SJSA1 (cell line): ENCODE data around the gene IFNG. TPM values are rescaled to one million over a fixed set of nuclear protein-coding genes. Genes with fewer than 3 reads are reported as not detected.
"Not testable (repeated sequence)": the region's sequence is repeated elsewhere in the genome, so short reads cannot be mapped to it uniquely, and the experiment has no call there.

Experiments
- DNase-seq, 2 experiments: peaks; one replicate each; pipeline ENCODE4 v3.0.0-alpha.2; 2015 to 2020; ENCODE audit warnings: low spot score in 2 of 2, low read depth in 1 of 2
- H3K27ac ChIP-seq: fragments of 250-450 bp; sonication (Bioruptor Pico); 2 replicates; pipeline ENCODE4 v1.5.1; 2020; ENCODE audit warnings: mild to moderate bottlenecking, moderate library complexity
- H3K27me3 ChIP-seq: fragments of 250-450 bp; sonication (Bioruptor Pico); replicated peaks from 2 replicates; pipeline ENCODE4 v1.5.1; 2020; ENCODE audit warnings: mild to moderate bottlenecking, moderate library complexity
- H3K36me3 ChIP-seq: fragments of 250-450 bp; sonication (Bioruptor Pico); 2 replicates; pipeline ENCODE4 v1.5.1; 2020; ENCODE audit warnings: mild to moderate bottlenecking
- H3K4me1 ChIP-seq: fragments of 250-450 bp; sonication (Bioruptor Pico); replicated peaks from 2 replicates; pipeline ENCODE4 v1.6.1; 2021; ENCODE audit warnings: mild to moderate bottlenecking
- H3K4me3 ChIP-seq: fragments of 250-450 bp; sonication (Bioruptor Pico); 2 replicates; pipeline ENCODE4 v1.5.1; 2020; ENCODE audit warnings: mild to moderate bottlenecking
- H3K9me3 ChIP-seq: fragments of 250-450 bp; sonication (Bioruptor Pico); replicated peaks from 2 replicates; pipeline ENCODE4 v1.5.1; 2020; ENCODE audit warnings: mild to moderate bottlenecking
- total RNA-seq: library from RNA; depleted of rRNA; stranded (reverse); fragments of >200 nt; shearing (Covaris generic); gene quantifications from 2 replicates; pipeline ENCODE4 v1.2.3, GENCODE V29; 2014

The IFNG gene
- total RNA-seq, 1 experiment from 2014 or later, result not detected

DNA sequence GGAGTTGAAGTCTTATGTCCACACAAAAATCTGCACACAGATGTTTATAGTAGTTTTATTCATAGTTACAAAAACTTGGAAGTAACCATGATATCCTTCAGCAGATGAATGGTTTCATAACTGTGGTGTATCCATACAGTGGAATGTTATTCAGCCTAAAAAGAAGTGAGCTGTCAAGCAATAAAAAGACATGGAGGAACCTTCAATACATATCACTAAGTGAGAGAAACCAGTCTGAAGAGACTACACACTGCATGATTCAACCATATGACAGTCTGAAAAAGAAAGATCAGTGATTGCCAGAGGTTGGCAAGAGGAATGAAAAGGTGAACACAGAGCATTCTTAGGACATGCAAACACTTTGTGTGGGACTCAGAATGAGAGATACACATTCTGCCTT lies 18.6 kb upstream of the IFNG start:
- no peaks in the 10 kb centered on the region for H3K36me3 ChIP-seq
- H3K9me3 ChIP-seq, result no peaks in the 10 kb centered on the region
- H3K4me3 ChIP-seq, result no peak overlapping the region
- H3K4me1 ChIP-seq, result no peaks in the 10 kb centered on the region
- H3K27me3 ChIP-seq, result no peaks in the 10 kb centered on the region
- H3K27ac ChIP-seq, result no peak overlapping the region
- DNase-seq, result no peak

DNA sequence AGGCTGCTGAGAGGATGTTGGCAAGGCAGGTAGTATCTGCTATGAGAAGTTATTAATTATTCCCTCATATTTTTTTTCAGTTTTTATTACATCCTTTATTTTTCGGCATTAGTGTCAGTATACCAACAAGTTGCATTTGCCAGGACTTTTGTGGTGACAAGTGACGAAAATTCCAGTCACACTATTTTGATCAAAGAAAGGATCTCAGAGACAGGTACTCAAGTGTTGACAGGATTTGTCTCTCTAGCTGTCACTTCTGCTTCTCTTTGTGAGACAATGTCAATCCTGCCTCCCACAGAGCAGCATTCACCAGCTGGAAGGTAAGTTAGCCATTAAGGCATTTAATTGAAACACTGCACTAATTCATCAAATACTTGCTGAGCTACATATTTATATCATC lies 18.0 kb upstream of the IFNG start:
- DNase-seq, result no peak
- Histone ChIP-seq H3K4me3 (no peak overlapping the region), H3K4me1 (no peaks in the 10 kb centered on the region), H3K27me3 (no peaks in the 10 kb centered on the region), H3K36me3 (no peaks in the 10 kb centered on the region), H3K9me3 (no peaks in the 10 kb centered on the region), H3K27ac (no peak overlapping the region)

DNA sequence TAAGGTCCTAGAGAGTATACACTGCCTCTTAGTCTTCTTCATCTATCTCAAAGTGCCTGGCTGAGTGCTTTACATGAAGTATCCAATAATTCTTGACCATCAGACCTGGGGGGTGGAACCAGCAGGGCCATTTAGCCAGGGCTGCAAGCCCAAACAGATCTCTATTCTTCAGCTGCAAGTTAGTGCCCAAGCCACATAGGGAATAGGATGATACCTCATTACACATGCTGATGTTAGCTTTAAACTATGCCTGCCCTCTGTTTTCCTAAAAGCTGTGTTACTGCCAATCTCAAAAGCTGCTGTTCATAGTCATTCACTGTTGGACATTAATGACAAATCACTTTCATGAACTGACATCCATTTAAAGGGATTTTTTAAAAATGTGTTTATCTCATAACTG lies 16.7 kb upstream of the IFNG start:
- DNase-seq, result no peak

DNA sequence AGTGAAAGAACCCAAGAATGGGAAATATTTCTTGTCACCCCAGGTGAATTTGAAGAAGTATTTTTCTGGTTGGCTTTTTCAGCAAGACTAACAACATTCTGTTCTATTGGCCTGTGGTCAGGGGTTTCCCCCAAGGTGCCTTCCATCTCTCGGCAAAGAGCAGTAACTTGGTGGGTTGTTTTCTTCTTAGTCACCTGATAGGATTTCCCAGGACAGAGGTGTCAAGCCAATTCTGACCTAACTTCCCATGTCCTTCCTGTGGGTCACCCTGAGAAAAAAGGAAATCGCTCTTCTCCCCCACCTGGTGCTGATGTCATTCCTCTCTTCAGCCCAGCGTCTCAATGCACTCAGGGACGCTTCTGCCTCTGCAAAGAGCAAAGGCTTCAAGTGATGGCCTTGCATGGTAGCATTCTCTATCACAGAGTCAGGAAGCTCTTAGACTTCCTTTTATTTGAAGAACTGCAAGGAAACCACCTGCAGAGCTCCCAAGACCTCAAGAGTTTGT lies 16.1 kb upstream of the IFNG start:
- Histone ChIP-seq H3K27me3 (no peaks in the 10 kb centered on the region), H3K4me1 (no peaks in the 10 kb centered on the region), H3K27ac (no peak overlapping the region), H3K9me3 (no peaks in the 10 kb centered on the region), H3K4me3 (no peak overlapping the region), H3K36me3 (no peaks in the 10 kb centered on the region)
- no peak for DNase-seq

More for the DNA sequence above, 16.7 kb upstream of the IFNG start:
- H3K27me3 ChIP-seq, result no peaks in the 10 kb centered on the region
- no peaks in the 10 kb centered on the region for H3K9me3 ChIP-seq
- no peaks in the 10 kb centered on the region for H3K4me1 ChIP-seq
- no peak overlapping the region for H3K27ac ChIP-seq
- no peak overlapping the region for H3K4me3 ChIP-seq
- H3K36me3 ChIP-seq, result no peaks in the 10 kb centered on the region

DNA sequence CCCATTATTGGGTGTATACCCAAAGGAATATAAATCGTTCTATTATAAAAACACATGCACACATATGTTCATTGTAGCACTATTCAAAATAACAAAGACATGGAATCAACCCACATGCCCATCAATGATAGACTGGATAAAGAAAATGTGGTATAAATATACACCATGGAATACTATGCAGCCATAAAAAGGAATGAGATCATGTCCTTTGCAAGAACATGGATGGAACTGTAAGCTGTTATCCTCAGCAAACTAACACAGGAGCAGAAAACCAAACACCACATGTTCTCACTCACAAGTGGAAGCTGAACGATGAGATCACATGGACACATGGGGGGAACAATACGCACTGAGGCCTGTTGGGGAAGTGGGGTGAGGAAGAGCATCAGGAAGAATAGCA lies 15.2 kb upstream of the IFNG start:
- not testable (repeated sequence) for H3K36me3 ChIP-seq, H3K27ac ChIP-seq, H3K4me1 ChIP-seq, H3K27me3 ChIP-seq, H3K4me3 ChIP-seq, DNase-seq, H3K9me3 ChIP-seq

DNA sequence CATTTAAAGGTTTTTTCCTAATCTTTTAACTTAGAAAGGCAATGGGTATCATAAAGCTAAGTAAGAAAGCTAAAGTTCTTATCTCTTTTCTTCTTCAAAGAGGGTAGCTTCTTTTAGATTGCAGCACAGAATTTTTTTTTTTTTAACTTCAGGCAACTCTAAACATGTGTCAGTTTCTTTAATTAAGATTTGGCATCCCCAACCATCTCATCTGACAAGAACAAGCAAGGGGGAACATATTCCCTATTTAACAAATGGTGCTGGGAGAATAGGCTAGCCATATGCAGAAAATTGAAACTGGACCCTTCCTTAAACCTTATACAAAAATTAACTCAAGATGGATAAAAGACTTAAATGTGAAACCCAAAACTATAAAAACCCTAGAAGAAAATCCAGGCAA lies 14.3 kb upstream of the IFNG start:
- H3K4me3 ChIP-seq, result no peak overlapping the region
- H3K36me3 ChIP-seq, result no peaks in the 10 kb centered on the region
- H3K4me1 ChIP-seq, result no peaks in the 10 kb centered on the region
- H3K27ac ChIP-seq, result no peak overlapping the region
- H3K9me3 ChIP-seq, result no peaks in the 10 kb centered on the region
- H3K27me3 ChIP-seq, result no peaks in the 10 kb centered on the region
- DNase-seq, result no peak

DNA sequence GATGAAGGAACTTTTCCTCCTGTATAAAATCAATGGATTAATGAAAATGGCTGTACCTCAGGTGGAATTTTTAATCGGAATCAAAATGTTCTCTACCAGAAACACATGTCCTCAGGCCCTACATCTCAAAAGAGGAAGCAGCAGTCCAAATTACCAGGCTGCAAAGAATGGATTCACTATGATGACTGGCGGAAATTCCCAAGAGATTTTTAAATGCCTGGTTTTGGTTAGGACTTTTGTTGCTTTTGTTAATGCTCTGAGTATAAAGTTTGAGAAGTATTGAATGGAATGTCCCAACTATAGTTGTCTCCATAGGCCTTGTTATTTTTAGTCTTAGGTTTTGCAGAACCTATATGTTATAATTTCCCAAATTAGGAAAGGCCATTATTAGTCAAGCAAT lies 11.2 kb upstream of the IFNG start:
- Histone ChIP-seq H3K9me3 (no peaks in the 10 kb centered on the region), H3K4me3 (no peak overlapping the region), H3K27me3 (no peaks in the 10 kb centered on the region), H3K36me3 (no peaks in the 10 kb centered on the region), H3K27ac (no peak overlapping the region), H3K4me1 (no peaks in the 10 kb centered on the region)
- no peak for DNase-seq

DNA sequence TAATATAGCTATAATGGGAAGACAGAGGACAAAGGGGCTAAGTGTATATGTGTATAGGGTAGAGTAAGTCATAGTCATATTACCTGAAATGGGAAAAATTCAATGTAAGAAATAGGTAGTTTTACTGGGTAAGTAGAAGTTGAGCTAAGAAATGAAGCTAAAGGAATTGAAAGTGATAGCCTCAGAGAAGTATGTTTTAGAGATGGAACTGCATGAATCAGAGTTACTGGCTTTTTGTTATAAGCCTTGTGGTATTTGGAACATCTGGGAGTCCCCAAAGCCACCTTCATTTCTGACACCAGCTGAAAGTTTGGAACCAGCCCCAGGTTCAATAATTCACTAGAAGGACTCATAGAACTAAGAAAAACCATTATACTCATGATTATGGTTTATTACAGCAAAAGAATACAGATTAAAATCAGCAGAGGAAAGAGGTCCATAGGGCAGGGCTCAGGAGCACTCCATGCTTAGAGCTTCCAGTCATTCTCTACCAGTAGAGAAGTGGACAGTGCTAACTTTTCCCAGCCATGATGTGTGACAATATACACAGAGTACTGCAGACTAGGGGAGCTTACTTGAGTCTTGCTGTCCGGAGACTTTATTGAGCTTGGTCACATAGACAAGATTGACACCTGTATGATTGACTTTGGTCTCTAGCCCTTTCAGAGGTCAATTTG lies 9.8 kb upstream of the IFNG start:
- H3K4me3 ChIP-seq, result no peak overlapping the region
- DNase-seq, result no peak
- H3K36me3 ChIP-seq, result no peaks in the 10 kb centered on the region
- H3K27ac ChIP-seq, result no peak overlapping the region
- no peaks in the 10 kb centered on the region for H3K27me3 ChIP-seq
- H3K4me1 ChIP-seq, result no peaks in the 10 kb centered on the region
- no peaks in the 10 kb centered on the region for H3K9me3 ChIP-seq

DNA sequence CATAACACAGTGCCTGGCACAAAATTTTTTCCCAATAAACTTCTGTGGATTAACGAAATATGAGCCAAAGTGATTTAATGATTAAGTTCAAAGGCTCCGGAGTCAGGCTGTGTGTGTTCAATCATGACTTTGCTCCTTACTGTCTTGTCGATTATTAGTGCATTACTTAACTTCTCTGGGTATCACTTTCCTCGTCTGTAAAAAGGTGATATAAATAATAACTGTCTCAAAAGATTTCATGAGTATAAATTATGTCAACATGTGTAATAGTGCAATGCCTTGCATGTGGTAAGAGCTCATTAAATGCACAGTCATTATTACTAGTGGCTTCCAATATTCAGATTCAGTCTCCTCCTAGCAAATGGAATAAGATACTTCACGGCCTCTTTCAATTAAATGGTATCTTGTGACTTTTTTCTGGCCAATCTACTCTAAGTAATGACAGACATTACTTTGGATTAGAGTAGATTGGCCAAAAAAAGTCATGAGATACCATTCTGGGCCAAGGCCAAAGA lies 6.8 kb upstream of the IFNG start:
- Histone ChIP-seq H3K4me3 (no peak overlapping the region), H3K27me3 (no peaks in the 10 kb centered on the region), H3K4me1 (no peaks in the 10 kb centered on the region), H3K27ac (no peak overlapping the region), H3K9me3 (no peaks in the 10 kb centered on the region), H3K36me3 (no peaks in the 10 kb centered on the region)
- DNase-seq, result no peak

DNA sequence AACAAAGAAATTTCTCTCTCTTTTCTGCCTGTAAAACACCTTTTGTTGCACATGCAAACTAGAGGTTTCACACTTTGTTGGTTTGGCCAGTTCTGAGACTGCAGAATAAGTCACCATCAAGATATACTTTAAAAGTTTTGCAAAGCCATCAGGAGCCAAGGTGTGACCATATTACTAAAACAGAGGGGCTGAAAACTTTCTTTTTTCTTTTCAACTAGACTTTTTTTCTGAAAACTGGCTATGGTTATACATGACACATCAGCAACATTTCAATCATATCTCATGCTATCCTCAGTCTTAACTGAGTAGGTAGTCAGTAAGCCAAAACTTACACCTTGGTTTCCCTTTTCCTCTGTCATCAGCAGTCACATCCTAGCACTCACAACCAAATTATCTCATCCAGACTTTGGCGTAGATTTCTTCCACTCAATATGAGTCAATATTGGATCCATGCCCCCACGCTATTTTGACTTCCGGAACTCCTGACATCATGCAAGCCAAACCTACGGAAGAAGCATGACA lies 4.1 kb upstream of the IFNG start:
- Histone ChIP-seq H3K9me3 (no peaks in the 10 kb centered on the region), H3K4me1 (no peaks in the 10 kb centered on the region), H3K4me3 (no peak overlapping the region), H3K27me3 (no peaks in the 10 kb centered on the region), H3K36me3 (no peaks in the 10 kb centered on the region), H3K27ac (no peak overlapping the region)
- DNase-seq, result no peak

DNA sequence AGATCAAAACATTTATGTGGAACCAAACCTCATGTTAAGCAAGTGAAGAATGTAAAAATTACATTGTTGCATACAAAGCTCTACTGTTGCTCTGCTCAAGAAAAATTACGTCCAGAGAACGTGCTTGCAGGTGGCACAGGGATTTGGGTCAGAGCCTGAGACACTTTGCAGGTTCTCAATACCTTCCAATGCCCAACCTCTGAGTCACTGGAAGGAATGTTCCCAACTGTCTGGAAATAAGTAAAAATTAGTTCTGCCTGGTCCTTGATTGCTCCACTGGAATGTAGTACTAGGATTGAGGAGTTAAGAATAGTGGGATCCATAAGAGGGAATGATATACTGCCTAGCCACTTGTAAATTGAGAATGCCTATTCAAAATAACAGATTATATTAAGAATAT lies 2.8 kb upstream of the IFNG start:
- H3K27ac ChIP-seq, result no peak overlapping the region
- no peak overlapping the region for H3K4me3 ChIP-seq
- H3K36me3 ChIP-seq, result no peaks in the 10 kb centered on the region
- no peaks in the 10 kb centered on the region for H3K4me1 ChIP-seq
- no peaks in the 10 kb centered on the region for H3K9me3 ChIP-seq
- DNase-seq, result no peak
- H3K27me3 ChIP-seq, result no peaks in the 10 kb centered on the region

DNA sequence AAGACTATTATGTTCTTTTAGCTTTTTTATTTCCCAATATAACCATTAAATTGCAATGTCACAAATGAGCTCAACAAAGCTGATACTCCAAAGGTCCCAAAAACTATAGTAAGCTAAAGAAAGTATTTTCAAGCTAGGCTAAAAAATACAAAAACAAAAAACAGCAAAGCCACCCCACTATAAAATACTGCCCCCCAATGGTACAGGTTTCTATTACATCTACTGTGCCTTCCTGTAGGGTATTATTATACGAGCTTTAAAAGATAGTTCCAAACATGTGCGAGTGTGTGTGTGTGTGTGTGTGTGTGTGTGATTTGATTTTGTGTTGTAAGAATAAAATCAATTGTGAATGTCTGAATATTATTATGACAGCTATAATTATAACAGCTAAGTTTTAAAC lies 1.1 kb downstream of the IFNG start:
- Histone ChIP-seq H3K4me3 (no peak overlapping the region), H3K27me3 (no peaks in the 10 kb centered on the region), H3K36me3 (no peaks in the 10 kb centered on the region), H3K27ac (no peak overlapping the region), H3K9me3 (no peaks in the 10 kb centered on the region), H3K4me1 (no peaks in the 10 kb centered on the region)
- DNase-seq, result peak in 1 of 2 experiments; percentile 7

DNA sequence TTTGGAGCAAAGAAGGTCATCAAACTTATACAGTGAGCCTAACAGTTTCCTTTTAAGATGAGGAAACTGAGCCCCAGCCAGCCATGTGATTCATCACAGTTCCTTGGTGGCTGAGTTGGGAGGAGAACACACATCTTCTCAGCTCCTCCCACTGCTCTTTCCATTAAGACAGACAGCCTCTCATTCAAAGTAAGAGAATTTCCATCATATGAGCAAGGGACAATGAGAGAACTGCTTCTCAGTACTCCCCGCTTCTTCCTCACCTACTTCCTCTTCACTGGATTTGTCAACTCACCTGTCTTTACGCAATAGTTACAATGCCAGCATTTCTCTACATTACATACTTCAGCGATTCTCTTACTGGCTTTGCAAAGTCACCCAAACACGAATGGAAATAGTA lies 2.2 kb downstream of the IFNG start:
- H3K27ac ChIP-seq, result no peak overlapping the region
- no peaks in the 10 kb centered on the region for H3K36me3 ChIP-seq
- H3K27me3 ChIP-seq, result no peaks in the 10 kb centered on the region
- no peaks in the 10 kb centered on the region for H3K4me1 ChIP-seq
- no peak for DNase-seq
- no peaks in the 10 kb centered on the region for H3K9me3 ChIP-seq
- H3K4me3 ChIP-seq, result no peak overlapping the region

DNA sequence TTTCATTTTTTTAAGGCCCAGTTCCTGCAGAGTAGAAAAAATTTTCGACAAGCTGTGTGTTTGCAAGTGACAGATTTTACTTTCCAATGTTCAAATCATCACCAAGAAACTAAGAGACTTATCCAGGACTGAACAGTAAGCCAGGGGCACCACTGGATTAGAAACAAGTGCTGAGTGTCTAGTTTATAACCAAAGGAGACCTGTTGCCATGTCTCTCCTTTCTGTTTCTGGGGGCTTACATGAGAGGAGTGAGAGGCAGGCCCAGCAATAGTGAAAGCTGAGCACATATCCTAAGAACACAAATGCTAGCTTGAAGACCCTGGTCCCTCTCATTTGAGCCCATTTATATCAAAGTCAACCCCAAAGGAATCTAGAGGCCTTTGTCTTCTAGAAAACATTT lies 2.9 kb downstream of the IFNG start:
- H3K36me3 ChIP-seq, result no peaks in the 10 kb centered on the region
- H3K27ac ChIP-seq, result no peak overlapping the region
- no peak overlapping the region for H3K4me3 ChIP-seq
- no peaks in the 10 kb centered on the region for H3K27me3 ChIP-seq
- no peaks in the 10 kb centered on the region for H3K4me1 ChIP-seq
- no peak for DNase-seq
- no peaks in the 10 kb centered on the region for H3K9me3 ChIP-seq

DNA sequence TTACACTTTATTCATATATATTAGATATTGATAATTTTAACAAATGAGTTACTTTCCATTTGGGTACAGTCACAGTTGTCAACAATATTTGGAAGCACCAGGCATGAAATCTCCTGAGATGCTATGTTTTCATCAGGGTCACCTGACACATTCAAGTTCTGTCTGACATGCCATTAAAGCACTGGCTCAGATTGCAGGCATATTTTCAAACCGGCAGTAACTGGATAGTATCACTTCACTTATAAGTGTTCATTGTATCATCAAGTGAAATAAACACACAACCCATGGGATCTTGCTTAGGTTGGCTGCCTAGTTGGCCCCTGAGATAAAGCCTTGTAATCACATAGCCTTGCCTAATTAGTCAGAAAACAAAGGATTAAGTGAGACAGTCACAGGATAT lies 4.8 kb downstream of the IFNG start:
- no peak overlapping the region for H3K27ac ChIP-seq
- no peaks in the 10 kb centered on the region for H3K36me3 ChIP-seq
- H3K9me3 ChIP-seq, result no peaks in the 10 kb centered on the region
- no peak overlapping the region for H3K4me3 ChIP-seq
- no peaks in the 10 kb centered on the region for H3K27me3 ChIP-seq
- DNase-seq, result no peak
- no peaks in the 10 kb centered on the region for H3K4me1 ChIP-seq
